Measurements from ENCODE around the gene LRMDA.
"Not testable (repeated sequence)": the region's sequence is repeated elsewhere in the genome, so short reads cannot be mapped to it uniquely, and the experiment has no call there.

Gene LRMDA

DNA sequence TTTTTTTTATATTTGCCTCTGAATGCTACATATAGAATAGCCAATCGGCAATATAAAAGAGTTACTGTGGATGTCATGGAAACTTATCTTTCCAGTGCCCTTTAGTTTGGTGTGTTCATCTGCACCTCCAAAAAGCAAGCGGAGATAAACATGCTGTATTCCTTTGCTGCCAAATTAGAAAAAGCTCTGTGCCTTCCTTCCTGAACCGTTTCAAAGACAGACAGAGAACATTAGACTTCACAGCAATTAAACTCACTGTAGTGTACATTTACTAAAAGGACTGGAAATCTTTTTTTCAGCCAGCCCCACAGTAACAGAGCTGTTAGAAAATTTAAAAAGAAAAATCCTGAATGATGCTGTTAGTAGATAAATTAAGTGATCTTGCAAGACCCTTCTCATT lies 707.5 kb downstream of the LRMDA start:
- no peak for DNase-seq
- in situ Hi-C loops (cut with HindIII; ENCODE audit: low pct_ligation_motif_present, low pct_unique_long_range_greater_than_20kb, low sequenced_read_pairs): no loop called here

DNA sequence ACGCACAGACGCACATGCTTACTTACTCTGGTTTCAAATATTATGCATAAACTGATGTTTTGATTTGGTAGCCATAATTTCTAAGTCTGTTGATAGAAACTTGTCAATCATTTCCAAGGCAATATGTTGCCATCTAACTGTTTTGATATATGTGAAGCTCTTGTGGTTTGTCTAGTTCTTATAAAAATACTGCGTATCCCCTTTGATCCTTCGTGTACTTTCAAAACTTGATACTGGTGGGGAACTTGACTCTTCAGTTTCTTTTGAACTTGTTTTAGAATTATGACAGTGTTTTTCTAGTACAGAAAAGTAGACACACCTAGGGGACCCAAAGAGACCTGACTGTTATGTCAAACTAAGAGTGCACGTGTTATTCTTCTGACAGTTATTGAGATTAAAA lies 708.0 kb downstream of the LRMDA start:
- DNase-seq: no peak
- in situ Hi-C loops (cut with HindIII; ENCODE audit: low pct_ligation_motif_present, low pct_unique_long_range_greater_than_20kb, low sequenced_read_pairs): no loop called here

DNA sequence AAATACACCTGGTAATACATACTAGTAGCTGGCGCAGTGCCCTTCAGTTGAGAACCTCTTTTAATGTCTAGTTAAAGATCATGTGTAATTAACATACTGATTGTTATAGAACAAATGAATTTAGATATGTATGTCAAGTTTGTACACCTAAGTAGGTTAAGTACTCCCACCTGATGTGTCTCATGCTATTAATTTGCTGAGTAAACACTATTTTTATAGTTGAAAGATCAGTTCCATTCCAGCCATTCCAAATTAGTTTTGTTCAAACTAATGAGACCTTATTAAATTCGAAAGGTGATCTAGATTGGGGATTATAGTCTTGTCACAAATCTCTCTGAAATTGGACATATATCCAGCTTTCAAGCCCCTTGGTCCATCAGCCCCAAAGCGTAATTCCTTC lies 710.0 kb downstream of the LRMDA start:
- no peak for DNase-seq
- in situ Hi-C loops (cut with HindIII; ENCODE audit: low pct_ligation_motif_present, low pct_unique_long_range_greater_than_20kb, low sequenced_read_pairs): no loop called here

DNA sequence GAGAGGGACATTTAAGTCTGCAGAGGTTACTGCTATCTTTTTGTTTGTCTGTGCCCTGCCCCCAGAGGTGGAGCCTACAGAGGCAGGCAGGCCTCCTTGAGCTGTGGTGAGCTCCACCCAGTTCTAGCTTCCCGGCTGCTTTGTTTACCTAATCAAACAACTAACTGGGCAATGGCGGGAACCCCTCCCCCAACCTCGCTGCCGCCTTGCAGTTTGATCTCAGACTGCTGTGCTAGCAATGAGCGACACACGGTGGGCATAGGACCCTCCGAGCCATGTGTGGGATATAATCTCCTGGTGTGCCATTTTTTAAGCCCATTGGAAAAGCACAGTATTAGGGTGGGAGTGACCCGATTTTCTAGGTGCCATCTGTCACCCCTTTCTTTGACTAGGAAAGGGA lies 716.8 kb downstream of the LRMDA start:
- DNase-seq; in situ Hi-C loops (cut with HindIII; ENCODE audit: low pct_ligation_motif_present, low pct_unique_long_range_greater_than_20kb, low sequenced_read_pairs): not testable (repeated sequence)

DNA sequence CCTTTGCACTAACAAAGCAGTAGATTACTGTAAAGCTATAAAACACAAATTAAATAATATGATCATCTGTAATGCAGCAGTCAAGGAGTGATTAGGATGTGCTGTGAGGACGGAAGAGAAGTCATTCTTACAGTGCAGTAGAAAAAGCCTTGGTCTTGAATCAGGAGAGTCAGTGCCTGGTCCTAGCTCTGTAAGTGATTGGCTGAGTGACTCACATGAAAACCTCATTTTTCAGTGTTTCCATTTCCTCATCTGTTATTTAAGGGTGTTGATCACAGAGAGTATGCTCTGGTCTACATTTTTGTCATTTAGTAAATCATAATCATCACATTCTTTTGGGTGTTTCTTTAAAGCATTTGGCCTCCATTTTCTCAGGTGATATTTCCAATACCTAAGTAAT lies 717.8 kb downstream of the LRMDA start:
- in situ Hi-C loops (cut with HindIII; ENCODE audit: low pct_ligation_motif_present, low pct_unique_long_range_greater_than_20kb, low sequenced_read_pairs): no loop called here
- no peak for DNase-seq

DNA sequence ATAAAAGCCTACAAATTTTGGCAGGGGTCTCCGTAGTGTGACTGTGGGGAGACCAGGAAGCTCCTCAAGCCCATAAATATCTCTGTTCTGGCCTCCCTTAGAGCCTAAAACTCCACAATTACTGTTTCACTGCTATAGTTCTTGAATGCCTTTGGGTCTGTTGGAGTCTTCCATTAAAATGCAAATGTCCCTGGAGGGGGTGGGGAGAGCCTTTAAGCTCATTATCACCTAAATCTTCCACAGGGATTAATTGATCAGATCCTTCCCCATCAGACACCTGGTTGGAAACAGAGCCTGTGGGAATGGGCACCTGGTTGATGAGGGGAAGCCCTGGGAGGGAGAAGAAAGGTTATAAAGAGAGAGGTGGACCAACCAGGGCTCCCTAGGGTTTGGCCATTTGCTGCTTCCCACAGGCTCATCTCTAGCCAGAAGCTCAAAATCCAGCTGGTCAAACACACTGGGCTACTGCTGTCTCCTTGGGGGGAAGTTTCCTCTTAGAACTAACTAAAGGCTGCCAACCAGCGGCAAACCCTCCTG lies 718.2 kb downstream of the LRMDA start:
- in situ Hi-C loops (cut with HindIII; ENCODE audit: low pct_ligation_motif_present, low pct_unique_long_range_greater_than_20kb, low sequenced_read_pairs): no loop called here
- no peak for DNase-seq

DNA sequence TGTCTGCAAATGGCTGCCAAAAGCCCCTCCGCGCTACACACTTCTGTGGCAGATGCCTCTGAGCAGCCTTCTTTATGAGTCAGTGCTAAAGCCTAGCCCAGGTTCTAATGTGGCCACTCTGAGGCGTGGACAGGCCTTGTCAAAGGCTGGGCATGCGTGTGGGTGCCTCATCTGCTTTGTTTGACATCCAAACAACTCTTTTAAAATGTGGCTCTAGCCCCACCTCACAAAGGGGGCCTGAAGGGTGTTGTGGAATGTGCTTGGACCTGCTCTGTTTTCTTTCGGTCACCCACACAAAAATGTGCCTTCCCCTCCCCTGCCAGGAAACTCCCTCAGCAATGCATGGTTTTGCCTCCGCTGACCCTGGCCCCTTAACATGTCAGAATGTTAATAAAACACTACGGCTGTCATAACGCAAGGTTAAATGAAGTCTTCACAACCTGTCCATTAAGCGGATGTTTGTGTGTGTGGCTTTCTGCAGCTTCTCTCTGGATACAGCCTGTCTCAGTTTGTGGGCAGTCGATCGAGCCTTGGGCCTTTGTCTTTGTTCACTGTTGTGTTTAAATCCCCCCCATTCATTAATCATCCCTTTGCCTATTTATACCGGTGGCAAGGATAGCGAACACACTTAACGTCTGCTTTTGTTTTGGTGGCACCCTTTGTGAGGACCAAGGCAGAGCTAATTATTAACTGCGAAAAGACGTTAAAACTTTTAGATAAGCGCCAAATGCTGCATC lies 718.9 kb downstream of the LRMDA start:
- DNase-seq: no peak

DNA sequence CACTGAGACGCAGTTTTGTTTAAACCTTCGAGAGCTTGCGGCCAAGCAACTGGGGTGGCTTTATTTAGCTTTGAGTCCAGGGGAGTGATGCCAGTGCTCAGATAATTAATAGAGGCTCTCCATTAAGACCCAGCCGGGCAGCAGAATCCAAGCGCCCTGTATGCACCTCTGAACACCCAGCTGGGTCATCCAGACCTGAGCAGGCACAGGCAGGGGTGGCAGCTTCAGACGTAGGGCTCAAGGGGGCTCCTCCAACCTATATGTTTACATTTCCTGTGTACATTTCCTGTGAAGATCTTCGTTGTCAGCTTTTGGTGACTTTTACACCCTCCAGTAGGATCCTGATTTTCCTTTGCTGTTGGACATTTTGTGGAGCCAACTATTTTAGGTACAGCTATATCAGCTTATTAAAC lies 719.5 kb downstream of the LRMDA start:
- in situ Hi-C loops (cut with HindIII; ENCODE audit: low pct_ligation_motif_present, low pct_unique_long_range_greater_than_20kb, low sequenced_read_pairs): no loop called here
- no peak for DNase-seq

More for the DNA sequence above, 718.9 kb downstream of the LRMDA start:
- in situ Hi-C loops (cut with HindIII; ENCODE audit: low pct_ligation_motif_present, low pct_unique_long_range_greater_than_20kb, low sequenced_read_pairs): no loop called here

DNA sequence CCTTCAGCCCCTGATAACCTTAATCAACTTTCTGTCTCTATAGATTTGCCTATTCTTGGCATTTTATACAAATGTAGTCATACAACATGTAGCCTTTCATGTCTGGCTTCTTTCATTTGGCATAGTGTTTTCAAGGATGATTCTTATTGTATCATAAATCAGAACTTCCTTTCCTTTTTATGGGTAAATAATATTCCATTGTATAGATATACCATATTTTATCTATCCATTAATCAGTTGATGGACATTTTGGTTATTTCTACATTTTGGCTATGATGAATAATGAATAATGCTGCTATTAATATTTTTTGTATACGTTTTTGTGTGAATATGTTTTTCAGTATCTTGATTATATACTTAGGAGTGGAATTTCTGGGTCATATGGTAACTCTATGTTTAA lies 720.8 kb downstream of the LRMDA start:
- no peak for DNase-seq
- in situ Hi-C loops (cut with HindIII; ENCODE audit: low pct_ligation_motif_present, low pct_unique_long_range_greater_than_20kb, low sequenced_read_pairs): no loop called here

DNA sequence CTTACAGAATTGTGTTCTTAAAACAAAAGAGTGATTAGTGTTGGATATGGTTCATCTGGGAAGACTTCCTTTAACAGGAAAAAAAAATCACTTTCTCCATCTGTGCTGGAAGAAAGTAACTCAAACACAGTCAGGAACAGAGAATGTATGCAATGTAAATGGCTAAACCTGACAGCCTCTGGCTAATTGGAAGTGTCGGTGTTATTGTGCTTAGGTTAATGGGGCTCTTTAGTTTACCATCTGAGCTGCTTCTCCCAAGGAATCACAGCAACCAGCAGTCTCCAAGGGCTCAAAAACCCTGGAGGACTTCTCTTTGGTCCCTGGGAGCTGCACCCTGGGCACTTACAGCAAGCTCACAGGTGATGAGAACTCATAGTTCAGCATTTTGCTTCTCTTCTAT lies 724.5 kb downstream of the LRMDA start:
- DNase-seq: no peak
- in situ Hi-C loops (cut with HindIII; ENCODE audit: low pct_ligation_motif_present, low pct_unique_long_range_greater_than_20kb, low sequenced_read_pairs): no loop called here

DNA sequence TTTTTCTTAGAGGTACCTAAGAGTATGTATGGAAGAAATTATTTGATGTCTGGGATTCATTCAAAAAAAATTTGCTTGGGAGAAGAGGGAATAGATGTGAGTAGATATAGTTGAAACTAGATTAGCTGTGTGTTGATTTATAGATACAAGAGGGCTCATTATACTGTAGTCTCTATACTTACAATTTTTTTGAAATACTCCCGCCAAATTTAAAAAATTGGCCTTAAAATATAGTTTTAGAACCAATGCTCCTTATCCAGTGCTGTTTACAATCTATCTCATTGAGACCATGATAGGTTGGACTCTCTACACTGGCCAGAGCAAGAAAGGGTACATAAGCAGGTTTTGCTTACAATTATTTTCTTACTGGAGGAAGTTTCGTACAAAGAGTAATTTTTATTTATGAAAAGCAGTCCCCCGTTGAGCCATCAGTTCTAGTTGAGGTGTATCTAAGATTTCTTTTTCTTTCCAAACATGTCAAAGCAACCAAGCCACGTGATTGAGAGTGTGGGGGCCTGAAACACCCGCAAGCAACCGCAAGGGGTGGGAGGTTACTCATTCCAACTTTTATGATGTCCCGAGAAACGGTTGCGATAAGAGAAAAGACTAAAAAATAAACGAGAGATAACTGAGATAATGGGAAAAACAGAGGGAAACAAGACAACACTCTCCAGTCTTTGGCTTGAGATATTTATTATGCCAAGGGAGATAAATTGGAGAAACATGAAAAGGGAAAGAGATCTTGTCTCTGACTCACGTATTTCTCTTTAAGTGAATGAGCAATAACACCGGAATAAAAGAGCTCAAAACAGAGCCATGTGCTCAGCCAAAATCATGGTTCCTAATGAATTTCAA lies 729.2 kb downstream of the LRMDA start:
- in situ Hi-C loops (cut with HindIII; ENCODE audit: low pct_ligation_motif_present, low pct_unique_long_range_greater_than_20kb, low sequenced_read_pairs): no loop called here
- no peak for DNase-seq

DNA sequence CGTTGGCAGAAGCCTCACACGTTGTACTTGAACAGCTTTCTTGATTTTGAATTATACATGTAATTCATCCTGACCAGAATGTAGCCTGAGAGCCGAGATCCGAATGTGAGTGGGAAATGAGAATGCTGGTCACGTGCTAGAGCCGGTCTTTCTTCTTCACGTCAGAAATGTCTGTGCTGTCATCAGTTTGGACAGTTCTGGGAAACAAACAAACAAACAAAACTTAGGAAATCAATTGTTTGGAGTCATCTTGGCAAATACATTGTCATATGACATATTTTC lies 729.8 kb downstream of the LRMDA start:
- in situ Hi-C loops (cut with HindIII; ENCODE audit: low pct_ligation_motif_present, low pct_unique_long_range_greater_than_20kb, low sequenced_read_pairs): no loop called here

DNA sequence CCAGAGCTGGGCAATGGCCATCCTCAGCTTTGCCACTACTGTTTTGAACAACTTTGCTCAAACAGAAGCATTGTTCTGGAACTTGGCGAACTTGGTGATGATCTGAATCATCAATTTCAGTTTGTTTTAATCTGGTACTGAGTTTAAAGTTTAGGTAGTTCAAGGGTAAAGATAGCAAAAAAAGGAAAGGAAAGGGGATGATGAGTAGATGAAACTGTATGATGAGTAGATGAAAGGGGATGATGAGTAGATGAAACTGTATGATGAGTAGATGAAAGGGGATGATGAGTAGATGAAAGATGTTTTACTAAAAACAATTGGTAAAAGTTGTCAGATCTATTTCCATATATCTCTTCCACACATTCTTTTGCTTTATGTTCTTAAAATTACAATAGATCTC lies 737.0 kb downstream of the LRMDA start:
- in situ Hi-C loops (cut with HindIII; ENCODE audit: low pct_ligation_motif_present, low pct_unique_long_range_greater_than_20kb, low sequenced_read_pairs): no loop called here
- no peak for DNase-seq

More for the DNA sequence above, 729.8 kb downstream of the LRMDA start:
- no peak for DNase-seq

DNA sequence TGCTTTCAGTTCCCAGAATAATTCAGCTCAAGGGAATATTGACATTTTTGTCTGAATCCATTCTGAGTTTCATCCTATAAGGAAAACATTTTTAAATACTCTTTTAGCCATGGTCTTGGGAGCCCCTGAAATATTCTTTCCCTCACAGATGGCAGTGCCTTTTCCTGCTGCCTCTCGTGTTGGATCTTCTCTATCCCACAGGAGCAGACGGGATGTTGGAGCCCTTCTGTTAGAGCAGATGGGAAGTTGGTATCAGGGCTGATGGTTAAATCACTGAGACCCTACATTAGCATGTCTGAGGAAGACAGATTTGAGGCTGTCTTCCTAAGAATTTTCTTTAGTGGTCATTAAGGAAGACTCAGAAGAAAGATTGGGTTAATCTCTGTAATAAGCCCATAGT lies 737.8 kb downstream of the LRMDA start:
- in situ Hi-C loops (cut with HindIII; ENCODE audit: low pct_ligation_motif_present, low pct_unique_long_range_greater_than_20kb, low sequenced_read_pairs): no loop called here
- no peak for DNase-seq

DNA sequence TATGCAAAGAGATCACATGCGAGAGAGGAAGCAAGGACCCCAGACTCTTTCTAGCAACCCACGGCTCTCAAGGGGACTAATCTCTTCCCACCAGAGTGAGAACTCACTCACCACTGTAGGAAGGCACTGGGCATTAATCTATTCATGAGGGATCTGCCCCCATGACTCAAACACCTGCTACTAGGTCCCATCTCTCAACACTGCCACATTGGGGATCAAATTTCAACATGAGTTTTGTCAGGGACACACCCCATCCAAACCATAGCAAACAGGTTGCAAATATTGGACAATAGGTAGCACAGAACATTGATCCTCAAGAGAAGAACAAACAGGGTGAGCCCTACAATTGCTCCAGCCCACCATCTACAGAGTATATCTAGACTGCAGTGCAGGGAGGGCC lies 740.6 kb downstream of the LRMDA start:
- no peak for DNase-seq
- in situ Hi-C loops (cut with HindIII; ENCODE audit: low pct_ligation_motif_present, low pct_unique_long_range_greater_than_20kb, low sequenced_read_pairs): no loop called here

DNA sequence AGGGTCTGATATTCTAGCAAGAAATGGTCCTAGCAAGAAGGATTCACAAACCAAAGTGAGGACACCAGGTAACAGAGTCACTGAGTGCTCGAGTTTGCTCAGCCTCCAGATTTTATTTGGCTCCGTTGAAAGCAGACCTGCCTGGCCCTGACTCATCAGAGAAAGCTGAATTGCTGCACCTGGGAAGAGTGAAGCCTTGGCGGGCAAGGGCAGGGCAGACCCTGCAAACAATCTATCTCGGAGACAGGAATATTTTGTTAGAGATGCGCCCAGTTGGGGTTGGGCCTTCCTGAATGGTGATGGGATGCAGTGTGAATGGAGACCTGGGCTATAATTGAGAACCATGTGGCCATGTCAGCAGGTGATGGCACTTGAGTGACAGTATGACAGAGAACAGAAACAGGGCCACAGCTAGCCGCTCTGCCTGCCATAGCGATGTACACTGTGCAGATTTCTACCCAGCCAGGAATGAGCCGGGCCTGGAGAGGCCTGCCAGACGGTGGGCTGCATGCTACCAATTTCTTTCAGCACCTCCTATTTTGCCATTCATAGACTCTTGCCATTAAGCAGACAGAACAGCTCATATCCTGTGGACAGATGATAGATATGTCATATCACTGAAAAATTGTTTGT lies 744.2 kb downstream of the LRMDA start:
- DNase-seq: no peak
- in situ Hi-C loops (cut with HindIII; ENCODE audit: low pct_ligation_motif_present, low pct_unique_long_range_greater_than_20kb, low sequenced_read_pairs): no loop called here

DNA sequence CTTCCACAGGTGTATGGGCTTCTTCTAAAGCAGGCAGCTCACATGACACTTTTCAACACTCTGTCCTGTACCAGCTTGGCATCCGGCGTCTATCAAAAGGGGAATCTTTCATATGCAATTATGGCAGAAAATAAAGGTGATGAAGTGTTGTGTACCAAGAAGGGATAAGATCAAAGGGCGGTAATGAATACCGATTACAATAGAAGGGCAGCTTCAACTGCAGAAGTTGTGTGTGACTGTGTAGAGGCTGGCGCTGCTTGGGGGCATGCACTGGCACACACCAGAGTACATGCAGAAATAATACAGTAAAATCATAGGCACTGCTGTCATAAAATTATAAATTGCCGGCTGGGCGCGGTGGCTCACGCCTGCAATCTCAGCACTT lies 744.7 kb downstream of the LRMDA start:
- DNase-seq: no peak
- in situ Hi-C loops (cut with HindIII; ENCODE audit: low pct_ligation_motif_present, low pct_unique_long_range_greater_than_20kb, low sequenced_read_pairs): no loop called here

DNA sequence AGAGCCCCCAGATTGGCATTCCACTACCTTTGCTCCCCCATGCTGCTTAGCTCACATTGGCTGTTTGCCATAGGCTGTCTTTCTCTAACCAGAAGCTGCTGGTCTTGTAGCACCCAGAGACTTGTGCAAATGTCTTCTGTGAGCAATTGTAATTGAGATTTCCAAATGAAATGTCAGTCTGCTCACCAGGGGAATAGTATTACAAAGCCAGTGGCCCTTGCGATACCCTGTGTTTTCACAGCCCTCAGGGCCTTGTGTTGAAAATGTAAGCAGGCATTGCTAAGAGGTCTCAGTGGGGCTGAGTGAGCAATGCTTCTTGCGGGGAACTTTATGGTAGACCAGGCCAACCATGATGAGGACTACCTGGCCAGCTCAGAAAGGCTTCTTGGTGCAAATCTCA lies 746.5 kb downstream of the LRMDA start:
- DNase-seq: no peak
- in situ Hi-C loops (cut with HindIII; ENCODE audit: low pct_ligation_motif_present, low pct_unique_long_range_greater_than_20kb, low sequenced_read_pairs): no loop called here

DNA sequence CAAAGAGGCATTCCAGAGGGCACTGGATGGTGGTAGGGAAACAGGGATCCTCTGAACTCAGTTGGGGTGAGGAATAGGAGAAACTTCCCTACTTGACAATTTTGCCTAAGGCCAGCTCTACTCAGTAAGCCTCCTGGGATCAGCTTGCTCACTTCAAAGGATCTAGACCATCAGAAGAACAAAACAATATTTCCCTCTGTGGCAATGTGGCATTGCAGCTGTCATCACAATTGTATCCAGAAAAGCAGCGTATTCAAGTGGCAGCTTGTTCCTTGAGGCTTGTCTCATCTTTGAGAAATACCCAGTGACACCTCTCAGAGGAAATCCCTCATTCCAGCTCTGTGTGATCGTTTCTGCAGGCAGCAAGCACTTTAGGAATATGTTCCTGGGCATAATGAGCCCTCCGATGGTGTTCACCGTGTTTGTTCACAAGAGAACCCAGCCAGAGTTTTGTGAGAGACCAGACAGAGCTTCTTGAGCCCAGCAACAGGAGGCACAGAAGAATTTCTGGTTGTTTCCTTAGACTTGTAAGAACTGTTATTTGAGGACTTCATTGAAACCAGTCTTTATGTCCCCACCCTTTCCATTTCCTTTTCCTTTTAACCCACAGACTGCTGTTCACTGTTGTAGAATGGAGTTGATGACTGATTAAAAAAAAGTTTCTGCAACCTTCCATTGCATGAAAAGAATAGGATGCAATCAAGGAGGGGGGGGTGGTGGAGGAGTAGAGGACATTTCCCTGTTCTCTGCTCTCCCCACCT lies 747.3 kb downstream of the LRMDA start:
- DNase-seq: no peak
- in situ Hi-C loops (cut with HindIII; ENCODE audit: low pct_ligation_motif_present, low pct_unique_long_range_greater_than_20kb, low sequenced_read_pairs): no loop called here

Measured in ACHN (cell line).